Measurements from ENCODE around the gene LTB4R2. TPM values are rescaled to one million over a fixed set of nuclear protein-coding genes. Genes with fewer than 3 reads are reported as not detected.
A peak's percentile ranks its signal among the peaks of the same experiment; 100 is the strongest.

The LTB4R2 gene
- total RNA-seq, 4 donors from 2014 or later = 7.7 to 37.2 (median 12.2) TPM

- H3K36me3 ChIP-seq = peaks cover 0 to 52% (median 0%) of the 10 kb centered on the region in 3 donors
- DNase-seq = no peak
Measured at GRCh38 chr14:24307156-24307574, 2.8 kb upstream of the LTB4R2 start.

GRCh38 chr14:24307575-24308341 lies 2.2 kb upstream of the LTB4R2 start, which contains the start of gene CIDEB:
CIDEB (minus strand) TSS chr14:24307977; CDS start chr14:24307858, 119 bp downstream.
- Histone ChIP-seq H3K4me1 (peaks cover 8 to 46% (median 18%) of the 10 kb centered on the region in 4 donors), H3K9me3 (no peaks in the 10 kb centered on the region), H3K27ac (peak within 1 kb of the TSS in 3 of 4 donors; percentile 68 to 94 (median 82)), H3K36me3 (peaks cover 0 to 46% (median 0%) of the 10 kb centered on the region in 3 donors), H3K4me3 (peak within 1 kb of the TSS in 3 of 4 donors; percentile 8 to 56 (median 49)), H3K27me3 (no peaks in the 10 kb centered on the region)
- peak; percentile 76 to 95 (median 92) for TF ChIP-seq CTCF (IDR thresholded peaks at IDR 0.05)
- TF ChIP-seq POLR2A (IDR thresholded peaks at IDR 0.05) = peak; percentile 45 to 89
- DNase-seq = peak; percentile 63 to 86 (median 86)

More at GRCh38 chr14:24307156-24307574, 2.8 kb upstream of the LTB4R2 start:
- TF ChIP-seq CTCF (IDR thresholded peaks at IDR 0.05) (no peak), POLR2A (IDR thresholded peaks at IDR 0.05) (no peak)
- H3K27me3 ChIP-seq = no peaks in the 10 kb centered on the region
- peak overlapping the region in 3 of 4 donors; percentile 8 to 56 (median 49) for H3K4me3 ChIP-seq
- H3K27ac ChIP-seq = peak overlapping the region in 3 of 4 donors; percentile 68 to 94 (median 82)
- no peaks in the 10 kb centered on the region for H3K9me3 ChIP-seq
- H3K4me1 ChIP-seq = peaks cover 8 to 40% (median 15%) of the 10 kb centered on the region in 4 donors

- no peak for DNase-seq
- Histone ChIP-seq H3K4me3 (peak overlapping the region in 1 of 4 donors; percentile 14), H3K36me3 (peaks cover 0 to 39% (median 0%) of the 10 kb centered on the region in 3 donors), H3K27ac (peak overlapping the region in 3 of 4 donors; percentile 2 to 94 (median 82)), H3K9me3 (no peaks in the 10 kb centered on the region), H3K27me3 (no peaks in the 10 kb centered on the region), H3K4me1 (peaks cover 8 to 49% (median 22%) of the 10 kb centered on the region in 4 donors)
- TF ChIP-seq POLR2A (IDR thresholded peaks at IDR 0.05) (no peak), CTCF (IDR thresholded peaks at IDR 0.05) (no peak)
Measured at GRCh38 chr14:24308342-24309124, 1.4 kb upstream of the LTB4R2 start.

- TF ChIP-seq CTCF (IDR thresholded peaks at IDR 0.05) (no peak), POLR2A (IDR thresholded peaks at IDR 0.05) (no peak)
Measured at GRCh38 chr14:24310265-24310645, 315 bp downstream of the LTB4R2 start.

More at GRCh38 chr14:24310265-24310645, 315 bp downstream of the LTB4R2 start:
- H3K27me3 ChIP-seq = no peaks in the 10 kb centered on the region
- peak overlapping the region; percentile 44 to 64 (median 58) for H3K4me3 ChIP-seq
- peaks cover 0 to 22% (median 0%) of the 10 kb centered on the region in 3 donors for H3K36me3 ChIP-seq
- no peak for DNase-seq
- H3K27ac ChIP-seq = peak overlapping the region; percentile 62 to 96 (median 85)
- no peaks in the 10 kb centered on the region for H3K9me3 ChIP-seq
- peaks cover 8 to 63% (median 27%) of the 10 kb centered on the region in 4 donors for H3K4me1 ChIP-seq
